ENCODE results near the gene PLD6. TPM values are rescaled to one million over a fixed set of nuclear protein-coding genes. Genes with fewer than 3 reads are reported as not detected.
"Not testable (repeated sequence)": the region's sequence is repeated elsewhere in the genome, so short reads cannot be mapped to it uniquely, and the experiment has no call there.

PLD6 gene
- total RNA-seq, 1 experiment from 2014 or later, result 1.2 TPM

- TF ChIP-seq ARID4B (CRISPR knock-in tag; IDR thresholded peaks at IDR 0.05; ENCODE audit: borderline replicate concordance) (no peak), PRRX2 (CRISPR knock-in tag; IDR thresholded peaks at IDR 0.05) (no peak), TP53 (CRISPR knock-in tag; IDR thresholded peaks at IDR 0.05) (no peak), ZNF138 (CRISPR knock-in tag; conservative IDR thresholded peaks at IDR 0.05) (no peak), CREB1 (CRISPR knock-in tag; IDR thresholded peaks at IDR 0.05) (no peak), ATF1 (CRISPR knock-in tag; IDR thresholded peaks at IDR 0.05) (no peak), TEAD1 (CRISPR knock-in tag; IDR thresholded peaks at IDR 0.05) (no peak), OVOL2 (CRISPR knock-in tag; IDR thresholded peaks at IDR 0.05; ENCODE audit: borderline replicate concordance) (no peak), RELA (CRISPR knock-in tag; IDR thresholded peaks at IDR 0.05; ENCODE audit: borderline replicate concordance) (no peak)
- TF ChIP-seq, protein P1, sequence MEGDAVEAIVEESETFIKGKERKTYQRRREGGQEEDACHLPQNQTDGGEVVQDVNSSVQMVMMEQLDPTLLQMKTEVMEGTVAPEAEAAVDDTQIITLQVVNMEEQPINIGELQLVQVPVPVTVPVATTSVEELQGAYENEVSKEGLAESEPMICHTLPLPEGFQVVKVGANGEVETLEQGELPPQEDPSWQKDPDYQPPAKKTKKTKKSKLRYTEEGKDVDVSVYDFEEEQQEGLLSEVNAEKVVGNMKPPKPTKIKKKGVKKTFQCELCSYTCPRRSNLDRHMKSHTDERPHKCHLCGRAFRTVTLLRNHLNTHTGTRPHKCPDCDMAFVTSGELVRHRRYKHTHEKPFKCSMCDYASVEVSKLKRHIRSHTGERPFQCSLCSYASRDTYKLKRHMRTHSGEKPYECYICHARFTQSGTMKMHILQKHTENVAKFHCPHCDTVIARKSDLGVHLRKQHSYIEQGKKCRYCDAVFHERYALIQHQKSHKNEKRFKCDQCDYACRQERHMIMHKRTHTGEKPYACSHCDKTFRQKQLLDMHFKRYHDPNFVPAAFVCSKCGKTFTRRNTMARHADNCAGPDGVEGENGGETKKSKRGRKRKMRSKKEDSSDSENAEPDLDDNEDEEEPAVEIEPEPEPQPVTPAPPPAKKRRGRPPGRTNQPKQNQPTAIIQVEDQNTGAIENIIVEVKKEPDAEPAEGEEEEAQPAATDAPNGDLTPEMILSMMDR (IDR thresholded peaks at IDR 0.05), result no peak
- TF ChIP-seq, protein P2, sequence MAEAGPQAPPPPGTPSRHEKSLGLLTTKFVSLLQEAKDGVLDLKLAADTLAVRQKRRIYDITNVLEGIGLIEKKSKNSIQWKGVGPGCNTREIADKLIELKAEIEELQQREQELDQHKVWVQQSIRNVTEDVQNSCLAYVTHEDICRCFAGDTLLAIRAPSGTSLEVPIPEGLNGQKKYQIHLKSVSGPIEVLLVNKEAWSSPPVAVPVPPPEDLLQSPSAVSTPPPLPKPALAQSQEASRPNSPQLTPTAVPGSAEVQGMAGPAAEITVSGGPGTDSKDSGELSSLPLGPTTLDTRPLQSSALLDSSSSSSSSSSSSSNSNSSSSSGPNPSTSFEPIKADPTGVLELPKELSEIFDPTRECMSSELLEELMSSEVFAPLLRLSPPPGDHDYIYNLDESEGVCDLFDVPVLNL (CRISPR knock-in tag; IDR thresholded peaks at IDR 0.05; ENCODE audit: borderline replicate concordance, low read depth), result no peak
Measured at GRCh38 chr17:17159571-17159970, 46.6 kb downstream of the PLD6 start (continued).

DNA sequence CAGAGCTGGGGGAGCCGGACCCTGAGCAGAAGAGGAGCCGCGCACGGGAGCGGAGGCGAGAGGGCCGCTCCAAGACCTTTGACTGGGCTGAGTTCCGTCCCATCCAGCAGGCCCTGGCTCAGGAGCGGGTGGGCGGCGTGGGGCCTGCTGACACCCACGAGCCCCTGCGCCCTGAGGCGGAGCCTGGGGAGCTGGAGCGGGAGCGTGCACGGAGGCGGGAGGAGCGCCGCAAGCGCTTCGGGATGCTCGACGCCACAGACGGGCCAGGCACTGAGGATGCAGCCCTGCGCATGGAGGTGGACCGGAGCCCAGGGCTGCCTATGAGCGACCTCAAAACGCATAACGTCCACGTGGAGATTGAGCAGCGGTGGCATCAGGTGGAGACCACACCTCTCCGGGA, 47.6 kb downstream of the PLD6 start:
- CTCF ChIA-PET, result interaction anchor here (3.2 kb wide), 1 partner anchor 16 kb away, joined by 12 read pairs; no protein-coding TSS in a partner anchor

DNA sequence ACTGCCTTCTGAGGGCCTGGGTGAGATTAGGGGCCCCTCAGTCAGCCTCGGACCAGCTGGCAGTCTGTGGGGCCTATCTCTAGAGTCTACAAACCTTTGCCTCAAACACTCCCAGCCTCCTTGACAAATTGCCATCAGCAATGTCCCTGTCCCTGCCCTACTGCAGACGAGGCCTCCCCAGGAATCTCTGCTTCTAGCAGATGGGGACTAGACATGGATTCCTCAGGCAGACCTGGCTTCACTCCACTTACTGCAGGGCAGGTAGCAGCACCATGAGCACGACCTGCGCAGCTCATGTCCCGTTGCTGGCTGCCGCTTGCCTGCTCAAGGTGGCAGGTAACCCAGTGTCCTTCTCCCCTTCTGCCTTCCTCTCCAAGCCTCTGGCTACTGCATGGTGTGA, 49.1 kb downstream of the PLD6 start:
- POLR2A ChIA-PET, result no interaction called here
- CTCF ChIA-PET, result interaction anchor here (0.7 to 3.0 kb wide), 2 partner anchors 16 to 665 kb away, joined by 3 to 21 read pairs; partner anchors contain the start of gene LRRC75A
- Mint-ChIP-seq H3K4me1 (no peaks in the 10 kb centered on the region), H3K27me3 (ENCODE audit: low read depth) (no peaks in the 10 kb centered on the region), H3K4me3 (no peak overlapping the region), H3K27ac (no peak overlapping the region), H3K36me3 (peaks cover 59% of the 10 kb centered on the region), H3K9me3 (no peaks in the 10 kb centered on the region)
- ATAC-seq (no peak), DNase-seq (ENCODE audit: low spot score) (no peak)
- TF ChIP-seq TEAD1 (CRISPR knock-in tag; IDR thresholded peaks at IDR 0.05), result no peak
- no peak for TF ChIP-seq PRRX2 (CRISPR knock-in tag; IDR thresholded peaks at IDR 0.05)
- TF ChIP-seq ZNF281 (CRISPR knock-in tag; IDR thresholded peaks at IDR 0.05), result no peak
- TF ChIP-seq IRF2 (CRISPR knock-in tag; IDR thresholded peaks at IDR 0.05; ENCODE audit: borderline replicate concordance, low read depth), result no peak
- TF ChIP-seq, protein P3, sequence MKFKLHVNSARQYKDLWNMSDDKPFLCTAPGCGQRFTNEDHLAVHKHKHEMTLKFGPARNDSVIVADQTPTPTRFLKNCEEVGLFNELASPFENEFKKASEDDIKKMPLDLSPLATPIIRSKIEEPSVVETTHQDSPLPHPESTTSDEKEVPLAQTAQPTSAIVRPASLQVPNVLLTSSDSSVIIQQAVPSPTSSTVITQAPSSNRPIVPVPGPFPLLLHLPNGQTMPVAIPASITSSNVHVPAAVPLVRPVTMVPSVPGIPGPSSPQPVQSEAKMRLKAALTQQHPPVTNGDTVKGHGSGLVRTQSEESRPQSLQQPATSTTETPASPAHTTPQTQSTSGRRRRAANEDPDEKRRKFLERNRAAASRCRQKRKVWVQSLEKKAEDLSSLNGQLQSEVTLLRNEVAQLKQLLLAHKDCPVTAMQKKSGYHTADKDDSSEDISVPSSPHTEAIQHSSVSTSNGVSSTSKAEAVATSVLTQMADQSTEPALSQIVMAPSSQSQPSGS (CRISPR knock-in tag; IDR thresholded peaks at IDR 0.05; ENCODE audit: borderline replicate concordance, low read depth), result no peak
- TF ChIP-seq KAT7 (CRISPR knock-in tag; IDR thresholded peaks at IDR 0.05; ENCODE audit: borderline replicate concordance), result no peak
- TF ChIP-seq ZNF423 (CRISPR knock-in tag; IDR thresholded peaks at IDR 0.05), result no peak
- TF ChIP-seq USF2 (CRISPR knock-in tag; IDR thresholded peaks at IDR 0.05), result no peak
- TF ChIP-seq SMAD4 (CRISPR knock-in tag; IDR thresholded peaks at IDR 0.05), result no peak
- TF ChIP-seq NR2C2 (CRISPR knock-in tag; IDR thresholded peaks at IDR 0.05), result no peak
- no peak for TF ChIP-seq MXD4 (CRISPR knock-in tag; IDR thresholded peaks at IDR 0.05; ENCODE audit: borderline replicate concordance)
- no peak for TF ChIP-seq NFE2L1 (CRISPR knock-in tag; IDR thresholded peaks at IDR 0.05)

More for the DNA sequence above, 47.6 kb downstream of the PLD6 start:
- ATAC-seq; H3K9me3 Mint-ChIP-seq; H3K27me3 Mint-ChIP-seq (ENCODE audit: low read depth); H3K4me1 Mint-ChIP-seq; POLR2A ChIA-PET; H3K4me3 Mint-ChIP-seq; H3K27ac Mint-ChIP-seq; DNase-seq (ENCODE audit: low spot score): not testable (repeated sequence)
- peaks cover 50% of the 10 kb centered on the region for H3K36me3 Mint-ChIP-seq

All from WTC11 (cell line).